ENCODE measurements around the gene USP24.

The USP24 gene

DNA sequence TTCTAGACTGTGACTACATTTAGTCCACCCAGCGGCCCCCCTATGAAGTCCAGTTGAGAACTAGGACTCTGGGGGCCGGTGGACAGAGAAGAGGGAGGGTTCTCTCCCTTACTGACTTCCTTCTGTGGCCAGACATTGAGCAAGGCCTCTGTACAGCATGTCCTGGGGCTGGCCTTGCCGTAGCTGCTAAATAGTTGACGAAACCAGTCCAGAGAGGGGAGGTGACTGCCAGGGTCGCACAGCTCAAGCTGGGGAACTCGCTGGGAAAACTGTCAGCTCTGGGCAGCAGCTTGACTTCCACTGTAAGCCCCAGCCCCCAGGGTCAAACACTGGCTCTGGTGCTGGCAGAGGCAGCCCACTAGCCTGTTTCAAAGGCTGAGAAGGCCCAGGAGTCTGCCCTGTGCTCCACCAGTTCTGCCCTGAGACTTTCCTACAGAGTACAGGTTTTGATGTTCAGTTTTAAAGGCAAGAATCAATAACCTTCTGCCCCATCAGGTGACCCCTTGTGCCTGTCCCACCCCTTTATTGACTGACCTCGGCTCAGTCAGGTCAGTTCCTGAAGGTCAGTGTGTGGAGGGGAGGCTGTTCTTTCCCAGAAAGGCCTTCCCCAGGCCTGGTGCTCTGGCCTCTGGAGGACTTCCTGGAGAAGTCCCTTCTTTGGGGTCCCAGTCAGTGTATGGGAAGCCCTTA lies 161.8 kb downstream of the USP24 start:
- no peak for DNase-seq (ENCODE audit: low read depth, low spot score)

DNA sequence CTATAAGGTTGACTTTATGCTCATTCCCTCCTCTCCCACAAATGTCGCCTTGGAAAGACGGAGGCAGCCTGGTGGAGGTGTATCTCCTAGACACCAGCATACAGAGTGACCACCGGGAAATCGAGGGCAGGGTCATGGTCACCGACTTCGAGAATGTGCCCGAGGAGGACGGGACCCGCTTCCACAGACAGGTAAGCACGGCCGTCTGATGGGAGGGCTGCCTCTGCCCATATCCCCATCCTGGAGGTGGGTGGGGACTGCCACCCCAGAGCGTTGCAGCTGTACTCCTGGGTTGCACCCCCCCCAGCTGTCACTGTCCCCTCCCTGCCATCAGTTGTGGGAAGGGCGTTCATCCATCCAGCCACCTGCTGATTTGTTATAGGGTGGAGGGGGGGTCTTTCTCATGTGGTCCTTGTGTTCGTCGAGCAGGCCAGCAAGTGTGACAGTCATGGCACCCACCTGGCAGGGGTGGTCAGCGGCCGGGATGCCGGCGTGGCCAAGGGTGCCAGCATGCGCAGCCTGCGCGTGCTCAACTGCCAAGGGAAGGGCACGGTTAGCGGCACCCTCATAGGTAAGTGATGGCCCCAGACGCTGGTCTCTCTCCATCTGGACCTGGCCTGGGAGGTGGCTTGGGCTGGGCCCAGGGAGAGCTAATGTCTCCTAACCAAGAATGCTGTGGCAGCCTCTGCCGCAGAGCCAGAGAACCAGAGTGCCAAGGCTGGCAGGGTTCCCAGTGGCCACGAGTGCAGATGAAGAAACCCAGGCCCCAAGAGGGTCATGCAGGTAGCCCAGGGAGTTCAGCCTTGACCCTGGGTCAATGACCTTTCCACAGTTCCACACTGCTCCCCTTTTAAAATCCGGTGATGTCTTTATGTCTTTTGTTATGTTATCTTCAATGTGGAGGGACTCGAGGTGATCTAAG lies 162.7 kb downstream of the USP24 start:
- no peak for DNase-seq (ENCODE audit: low read depth, low spot score)

DNA sequence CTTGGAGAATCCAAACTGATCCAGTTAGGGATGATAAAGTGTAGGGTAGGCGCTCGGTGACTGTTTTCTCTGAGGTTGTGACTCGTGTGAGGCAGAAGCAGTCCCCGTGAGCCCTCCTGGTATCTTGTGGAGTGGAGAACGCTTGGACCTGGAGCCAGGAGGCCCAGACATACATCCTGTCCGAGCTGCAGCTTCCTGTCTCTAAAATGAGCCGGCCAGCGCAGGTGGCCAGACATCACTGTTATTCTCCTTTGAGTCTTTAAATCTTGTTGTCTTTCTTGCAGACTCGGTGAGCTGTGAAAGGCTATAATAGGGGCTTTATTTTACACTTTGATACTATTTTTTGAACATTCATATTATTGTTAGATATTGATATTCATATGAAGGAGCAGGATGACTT lies 163.5 kb downstream of the USP24 start:
- no peak for DNase-seq (ENCODE audit: low read depth, low spot score)

DNA sequence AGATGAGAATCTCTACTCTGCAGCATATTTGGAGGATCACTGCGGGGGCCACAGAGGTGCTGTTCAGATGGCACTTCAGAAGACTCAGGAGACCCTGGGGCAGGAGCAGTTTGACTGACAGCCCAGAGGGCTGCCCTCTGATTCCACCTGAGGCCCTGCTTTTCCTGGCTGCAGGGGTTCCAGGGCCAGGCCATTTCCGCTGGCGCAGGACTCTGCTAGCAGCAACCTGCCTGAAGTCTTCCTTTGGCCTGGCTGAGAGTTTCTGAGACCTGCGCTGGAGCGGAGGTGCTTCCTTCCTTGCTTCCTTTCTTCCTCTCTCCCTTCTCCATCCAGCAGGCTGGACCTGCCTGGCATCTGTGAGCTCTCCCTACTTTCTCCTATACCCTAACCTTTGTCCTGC lies 164.0 kb downstream of the USP24 start:
- DNase-seq (ENCODE audit: low read depth, low spot score): no peak

DNA sequence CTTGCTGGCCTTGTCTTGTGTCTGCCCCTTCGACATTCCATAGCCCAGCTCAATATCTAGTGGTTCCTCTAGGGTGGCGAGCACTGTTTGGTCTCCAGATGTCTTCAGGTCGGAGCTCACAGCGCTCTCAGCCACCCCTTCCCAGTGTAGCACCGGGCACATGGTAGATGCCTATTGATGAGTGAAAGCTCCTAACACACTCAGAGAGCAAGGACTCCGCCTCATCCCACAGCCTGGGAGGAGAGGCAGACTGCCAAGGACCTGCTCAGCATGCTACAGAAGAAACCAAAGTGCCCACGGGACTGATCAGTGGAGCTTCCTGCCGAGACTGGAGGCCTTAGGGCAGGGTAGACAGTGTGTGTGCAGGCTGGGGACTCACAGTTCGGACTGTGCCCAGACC lies 164.9 kb downstream of the USP24 start:
- peak; percentile 79 for DNase-seq (ENCODE audit: low read depth, low spot score)

DNA sequence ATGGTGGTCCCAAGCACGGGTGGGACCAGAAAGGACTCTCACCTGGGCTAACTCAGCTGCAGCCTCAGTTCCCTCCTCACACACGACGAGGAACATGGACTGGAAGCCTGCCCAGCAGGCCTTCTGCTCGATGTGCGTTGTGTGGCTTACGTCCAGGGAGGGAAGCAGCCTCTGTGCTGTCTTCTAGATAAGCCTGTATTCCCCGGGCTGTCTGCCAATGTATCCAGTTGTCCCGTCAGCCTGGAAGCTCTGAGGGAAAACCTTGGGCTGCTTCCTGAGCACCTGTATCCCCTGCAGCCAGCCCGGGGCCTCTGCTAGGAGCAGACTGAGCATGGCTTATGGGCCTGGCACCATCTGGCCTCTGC lies 165.3 kb downstream of the USP24 start:
- DNase-seq (ENCODE audit: low read depth, low spot score): no peak

DNA sequence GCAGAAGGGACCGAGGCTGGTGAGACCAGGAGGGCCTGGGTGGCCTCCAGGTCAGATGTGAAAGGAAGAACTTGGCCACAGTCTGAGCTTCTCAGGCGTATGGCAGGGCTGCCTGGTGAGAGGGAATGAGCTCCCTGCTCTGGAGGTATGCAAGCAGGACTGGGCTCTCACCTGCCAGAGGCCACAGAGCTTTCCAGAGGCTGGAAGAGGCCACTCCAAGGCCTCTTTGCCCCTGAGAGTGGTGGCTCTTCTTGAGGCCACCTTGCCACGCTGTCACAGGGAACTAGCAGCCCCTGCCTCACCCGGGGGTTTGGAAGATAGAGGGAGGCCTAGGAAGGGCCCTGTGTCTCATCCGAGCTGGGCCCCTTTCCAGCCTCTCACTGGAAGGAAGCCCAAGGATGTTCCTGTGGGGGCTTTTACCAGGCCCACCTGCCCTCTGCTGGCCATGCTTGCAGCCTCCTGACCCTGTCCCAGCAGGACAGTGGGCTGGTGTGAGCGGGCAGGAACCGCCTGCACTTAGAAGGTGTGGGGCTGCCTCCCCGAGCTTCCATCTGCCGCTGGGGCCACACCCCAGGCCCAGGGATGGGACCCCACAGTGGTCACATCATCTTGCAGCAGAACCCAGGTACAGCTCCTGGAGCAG lies 165.8 kb downstream of the USP24 start:
- DNase-seq (ENCODE audit: low read depth, low spot score): no peak

DNA sequence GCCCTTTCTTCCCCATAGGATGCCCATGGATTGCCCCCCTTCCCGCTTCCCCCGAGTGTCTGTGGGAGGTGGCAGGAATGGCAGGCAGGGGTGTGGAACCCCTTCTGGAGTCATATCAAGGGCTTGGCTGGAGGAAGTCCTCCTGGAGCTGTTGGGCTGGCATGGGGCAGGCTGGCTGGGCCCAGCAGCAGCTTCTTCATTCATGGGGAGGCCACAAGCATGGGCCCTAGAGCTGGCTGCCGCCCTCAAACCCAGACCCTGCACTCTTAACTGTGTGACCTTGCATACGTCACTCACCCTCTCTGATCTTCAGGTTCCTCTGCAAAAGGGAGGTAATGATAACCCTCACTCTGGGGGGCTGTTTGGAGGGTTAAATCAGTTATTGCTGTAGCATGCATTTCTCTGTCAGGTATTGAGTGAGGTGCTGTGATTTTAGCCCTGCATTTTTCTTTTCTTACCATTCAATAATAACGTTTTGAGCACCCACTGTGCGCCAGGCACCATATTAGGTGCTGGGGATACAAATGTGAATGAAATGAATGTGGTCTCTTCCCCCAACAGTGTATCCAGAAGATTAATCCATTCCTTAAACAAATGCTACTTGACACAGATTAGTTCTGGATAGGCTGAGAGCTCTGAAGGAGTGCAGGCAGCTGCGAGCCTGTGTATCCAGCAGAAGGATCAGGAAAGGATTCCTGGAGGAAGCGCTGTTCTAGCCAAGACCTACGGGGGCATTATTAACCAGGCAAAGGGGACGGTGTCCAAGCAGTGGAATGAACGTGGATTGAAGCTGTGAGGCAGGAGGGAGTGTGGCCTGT lies 166.5 kb downstream of the USP24 start:
- DNase-seq (ENCODE audit: low read depth, low spot score): no peak

DNA sequence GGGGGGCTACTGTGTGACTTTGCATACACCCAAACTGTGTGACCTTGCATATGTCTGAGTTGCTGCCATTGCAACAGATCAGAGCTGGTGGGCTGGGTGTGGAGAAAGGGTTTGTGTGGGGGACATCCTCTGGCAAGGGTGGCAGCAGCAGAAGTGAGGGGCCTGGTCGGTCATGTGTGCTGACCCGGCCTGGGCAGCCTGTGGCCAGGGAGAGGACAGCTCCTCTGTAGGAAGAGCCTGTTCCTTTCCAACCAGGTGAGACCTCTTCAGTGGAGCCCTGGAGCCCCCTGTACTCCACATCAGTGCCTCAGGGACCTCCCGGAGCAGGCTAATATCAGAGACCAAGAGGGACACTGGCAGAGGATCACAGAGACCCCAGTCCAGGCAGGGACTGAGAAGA lies 167.6 kb downstream of the USP24 start:
- no peak for DNase-seq (ENCODE audit: low read depth, low spot score)

DNA sequence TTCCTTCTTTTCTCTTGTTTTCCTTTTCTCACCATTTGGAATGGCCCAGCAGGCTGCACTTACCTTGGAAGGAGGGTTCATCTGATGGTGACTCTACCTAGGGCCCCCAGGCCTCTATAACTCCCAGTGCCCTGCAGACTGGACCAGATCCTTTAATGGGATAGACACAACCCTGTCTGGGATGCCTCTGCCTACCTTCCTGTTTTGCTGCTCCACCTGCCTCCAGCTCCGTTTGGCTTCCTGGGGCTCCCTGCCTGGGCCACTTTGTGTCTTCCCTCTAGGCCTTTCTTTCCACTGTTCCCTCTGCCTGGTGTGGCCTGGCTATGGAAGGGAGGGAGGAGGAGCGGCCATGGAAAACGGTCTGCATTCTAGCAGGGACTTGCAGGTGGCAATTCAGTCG lies 168.3 kb downstream of the USP24 start:
- no peak for DNase-seq (ENCODE audit: low read depth, low spot score)

DNA sequence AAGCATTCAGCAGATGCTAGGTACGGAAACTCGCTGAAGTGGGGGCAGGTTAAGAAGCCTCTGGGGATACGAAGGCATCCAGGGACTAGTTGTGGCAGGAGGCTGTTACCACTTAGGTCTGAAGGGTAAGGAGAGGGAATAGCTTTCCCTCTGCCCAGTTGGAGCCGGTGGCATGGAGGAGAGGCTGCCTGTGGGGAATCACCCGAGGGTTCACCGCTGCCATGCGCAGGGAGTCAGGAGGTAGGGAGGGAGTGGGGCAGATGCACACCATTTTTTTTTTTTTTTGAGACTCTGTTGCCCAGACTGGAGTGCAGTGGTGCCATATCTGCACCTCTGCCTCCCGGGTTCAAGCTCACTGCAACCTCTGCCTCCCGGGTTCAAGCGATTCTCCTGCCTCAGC lies 169.7 kb downstream of the USP24 start:
- DNase-seq (ENCODE audit: low read depth, low spot score): no peak

DNA sequence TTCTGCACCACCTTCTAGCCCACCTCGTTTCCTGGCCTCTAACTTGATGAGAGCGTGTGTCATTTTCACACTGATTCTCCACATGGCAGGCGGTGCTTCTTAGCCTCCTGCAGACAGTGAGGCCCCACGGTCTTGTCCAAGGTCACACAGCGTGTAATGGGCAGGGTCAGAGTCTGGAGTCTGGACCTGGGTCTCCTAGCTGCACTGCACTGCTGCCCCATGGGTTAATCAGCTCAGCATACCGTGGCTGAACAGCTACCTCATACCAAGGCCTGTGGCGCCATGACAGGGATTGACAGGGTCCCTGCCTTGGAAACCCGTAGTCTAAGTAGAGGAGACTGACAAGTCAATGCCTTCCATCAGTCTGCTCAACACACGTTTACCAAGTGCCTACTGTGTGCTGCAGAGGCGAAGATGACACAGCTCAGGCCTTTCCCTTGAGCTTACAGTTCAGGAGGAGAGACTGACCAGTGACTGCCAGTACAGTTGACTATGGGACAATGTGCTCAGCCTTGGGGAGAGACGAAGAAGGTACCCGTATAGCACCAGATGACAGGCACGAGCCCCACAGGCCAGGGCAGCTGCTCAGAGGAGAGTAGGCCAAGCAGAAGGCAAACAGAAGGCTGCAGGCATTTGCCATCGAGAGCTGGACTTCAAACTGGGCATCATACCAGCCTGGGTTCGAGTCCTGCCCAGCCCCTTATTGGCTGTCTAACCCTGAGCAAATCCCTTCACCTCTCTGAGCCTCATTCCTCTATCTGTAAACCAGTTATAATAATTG lies 170.4 kb downstream of the USP24 start:
- DNase-seq (ENCODE audit: low read depth, low spot score): no peak

DNA sequence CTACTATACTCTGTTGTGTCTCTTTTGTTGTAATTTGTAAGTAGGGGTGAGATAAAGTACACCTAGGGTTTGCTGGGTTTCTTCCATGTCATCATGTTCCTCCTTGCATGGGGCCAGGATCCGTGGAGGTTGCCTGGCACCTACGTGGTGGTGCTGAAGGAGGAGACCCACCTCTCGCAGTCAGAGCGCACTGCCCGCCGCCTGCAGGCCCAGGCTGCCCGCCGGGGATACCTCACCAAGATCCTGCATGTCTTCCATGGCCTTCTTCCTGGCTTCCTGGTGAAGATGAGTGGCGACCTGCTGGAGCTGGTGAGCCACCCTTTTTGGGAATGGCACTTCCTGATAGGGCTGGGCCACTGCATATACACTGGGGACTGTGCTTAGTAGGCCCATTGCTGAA lies 171.4 kb downstream of the USP24 start:
- DNase-seq (ENCODE audit: low read depth, low spot score): no peak

DNA sequence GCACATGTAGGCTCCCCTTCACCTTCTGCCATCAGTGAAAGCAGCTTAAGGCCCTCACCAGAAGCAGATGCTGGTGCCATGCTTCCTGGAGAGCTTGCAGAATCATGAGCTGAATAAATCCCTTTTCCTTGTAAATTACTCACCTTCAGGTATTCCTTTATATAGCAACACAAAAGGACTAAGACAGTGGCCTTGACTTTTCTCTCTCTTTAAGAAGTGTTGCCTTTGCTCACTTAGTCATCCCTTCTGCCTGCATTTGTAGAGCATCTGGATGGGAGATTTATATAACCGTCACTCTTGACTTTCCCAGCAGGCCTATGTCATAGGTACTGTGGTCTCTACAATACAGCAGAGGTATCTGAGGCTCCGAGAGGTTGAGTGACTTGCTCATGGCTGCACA lies 172.2 kb downstream of the USP24 start:
- DNase-seq (ENCODE audit: low read depth, low spot score): no peak

DNA sequence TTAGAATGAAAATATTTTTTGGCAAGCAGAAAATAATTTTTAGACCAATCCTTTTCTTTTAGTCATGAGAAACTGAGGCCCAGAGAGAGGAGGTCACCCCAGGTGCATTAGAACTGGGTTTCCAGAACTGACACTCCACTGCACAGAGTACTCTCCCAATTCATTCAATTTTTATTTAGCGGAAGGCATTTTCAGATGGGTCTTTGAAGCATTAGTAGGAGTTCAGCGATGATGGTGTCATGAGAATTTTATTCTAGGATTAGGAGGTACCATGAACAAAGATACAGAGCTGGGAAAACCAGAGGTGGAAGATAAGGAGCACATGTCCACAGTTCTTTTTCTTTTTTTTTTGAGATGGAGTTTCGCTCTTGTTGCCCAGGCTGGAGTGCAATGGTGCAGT lies 173.6 kb downstream of the USP24 start:
- DNase-seq (ENCODE audit: low read depth, low spot score): no peak

DNA sequence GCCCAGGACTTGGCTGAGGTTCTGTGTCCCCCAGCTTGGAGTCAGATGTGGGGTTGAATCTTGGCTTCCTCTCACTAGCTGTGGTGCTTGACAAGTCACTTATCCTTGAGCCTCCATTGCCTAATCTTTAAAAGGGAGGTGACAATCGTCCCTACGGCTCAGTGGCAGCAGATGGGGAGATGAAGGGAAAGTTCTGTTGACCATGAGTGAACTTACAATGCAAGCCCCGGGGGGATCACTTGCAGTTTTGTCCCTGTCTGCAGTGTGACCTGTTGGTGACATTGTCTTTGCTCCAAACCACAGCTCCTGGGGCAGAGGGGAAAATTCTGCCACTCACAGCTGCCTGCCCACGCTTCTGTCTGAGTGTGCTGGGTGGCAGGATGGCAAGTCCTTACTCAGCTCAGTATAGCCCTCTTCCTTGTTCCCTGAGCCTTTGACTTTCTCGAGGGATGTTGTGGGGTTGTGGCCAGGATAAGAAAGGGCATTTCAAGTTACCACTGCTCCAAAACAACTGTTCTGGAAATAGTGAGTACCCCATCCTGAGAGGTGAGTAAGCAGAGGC lies 174.2 kb downstream of the USP24 start:
- no peak for DNase-seq (ENCODE audit: low read depth, low spot score)

DNA sequence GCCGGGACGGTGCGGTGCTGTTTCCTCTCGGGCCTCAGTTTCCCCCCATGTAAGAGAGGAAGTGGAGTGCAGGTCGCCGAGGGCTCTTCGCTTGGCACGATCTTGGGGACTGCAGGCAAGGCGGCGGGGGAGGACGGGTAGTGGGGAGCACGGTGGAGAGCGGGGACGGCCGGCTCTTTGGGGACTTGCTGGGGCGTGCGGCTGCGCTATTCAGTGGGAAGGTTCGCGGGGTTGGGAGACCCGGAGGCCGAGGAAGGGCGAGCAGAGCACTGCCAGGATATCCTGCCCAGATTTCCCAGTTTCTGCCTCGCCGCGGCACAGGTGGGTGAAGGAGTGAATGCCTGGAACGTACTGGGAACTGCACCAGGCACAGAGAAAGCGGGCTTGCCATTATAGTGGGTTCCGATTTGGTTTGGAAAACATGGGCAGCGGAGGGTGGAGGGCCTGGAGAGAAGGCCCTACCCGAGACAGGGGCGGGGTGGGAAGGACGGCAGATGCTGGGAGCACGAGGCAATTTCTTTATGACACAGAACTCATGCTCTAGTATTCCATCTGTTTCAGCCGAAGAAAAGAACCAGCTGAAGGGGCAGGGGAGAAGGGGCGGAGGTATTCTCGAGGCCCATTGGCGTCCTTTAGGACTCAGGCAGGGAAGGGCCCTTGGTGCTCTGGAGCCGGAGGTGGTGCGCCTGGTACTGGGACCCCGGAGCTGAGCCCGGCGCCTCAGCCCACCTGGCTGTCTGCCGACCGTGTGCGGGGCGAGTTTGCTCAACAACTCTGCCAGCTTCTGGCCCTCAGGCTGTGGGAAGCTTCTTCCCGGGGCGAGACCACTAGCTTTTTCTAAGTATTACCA lies 174.9 kb downstream of the USP24 start:
- no peak for DNase-seq (ENCODE audit: low read depth, low spot score)

DNA sequence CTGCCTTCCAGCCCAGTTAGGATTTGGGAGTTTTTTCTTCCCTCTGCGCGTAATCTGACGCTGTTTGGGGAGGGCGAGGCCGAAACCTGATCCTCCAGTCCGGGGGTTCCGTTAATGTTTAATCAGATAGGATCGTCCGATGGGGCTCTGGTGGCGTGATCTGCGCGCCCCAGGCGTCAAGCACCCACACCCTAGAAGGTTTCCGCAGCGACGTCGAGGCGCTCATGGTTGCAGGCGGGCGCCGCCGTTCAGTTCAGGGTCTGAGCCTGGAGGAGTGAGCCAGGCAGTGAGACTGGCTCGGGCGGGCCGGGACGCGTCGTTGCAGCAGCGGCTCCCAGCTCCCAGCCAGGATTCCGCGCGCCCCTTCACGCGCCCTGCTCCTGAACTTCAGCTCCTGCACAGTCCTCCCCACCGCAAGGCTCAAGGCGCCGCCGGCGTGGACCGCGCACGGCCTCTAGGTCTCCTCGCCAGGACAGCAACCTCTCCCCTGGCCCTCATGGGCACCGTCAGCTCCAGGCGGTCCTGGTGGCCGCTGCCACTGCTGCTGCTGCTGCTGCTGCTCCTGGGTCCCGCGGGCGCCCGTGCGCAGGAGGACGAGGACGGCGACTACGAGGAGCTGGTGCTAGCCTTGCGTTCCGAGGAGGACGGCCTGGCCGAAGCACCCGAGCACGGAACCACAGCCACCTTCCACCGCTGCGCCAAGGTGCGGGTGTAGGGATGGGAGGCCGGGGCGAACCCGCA lies 175.7 kb downstream of the USP24 start, which contains the start of gene PCSK9:
PCSK9 (plus strand) TSS at position 207 of the 741 bp plus-strand sequence; CDS start at position 497, 290 bp downstream.
- DNase-seq (ENCODE audit: low read depth, low spot score): no peak

DNA sequence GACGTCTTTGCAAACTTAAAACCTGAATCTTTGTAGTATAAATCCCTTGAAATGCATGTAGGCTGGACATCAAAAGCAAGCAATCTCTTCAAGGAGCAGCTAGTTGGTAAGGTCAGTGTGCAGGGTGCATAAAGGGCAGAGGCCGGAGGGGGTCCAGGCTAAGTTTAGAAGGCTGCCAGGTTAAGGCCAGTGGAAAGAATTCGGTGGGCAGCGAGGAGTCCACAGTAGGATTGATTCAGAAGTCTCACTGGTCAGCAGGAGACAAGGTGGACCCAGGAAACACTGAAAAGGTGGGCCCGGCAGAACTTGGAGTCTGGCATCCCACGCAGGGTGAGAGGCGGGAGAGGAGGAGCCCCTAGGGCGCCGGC lies 176.2 kb downstream of the USP24 start:
- DNase-seq (ENCODE audit: low read depth, low spot score): no peak
